ENCODE data around the gene RNASE7.

Gene RNASE7

DNA sequence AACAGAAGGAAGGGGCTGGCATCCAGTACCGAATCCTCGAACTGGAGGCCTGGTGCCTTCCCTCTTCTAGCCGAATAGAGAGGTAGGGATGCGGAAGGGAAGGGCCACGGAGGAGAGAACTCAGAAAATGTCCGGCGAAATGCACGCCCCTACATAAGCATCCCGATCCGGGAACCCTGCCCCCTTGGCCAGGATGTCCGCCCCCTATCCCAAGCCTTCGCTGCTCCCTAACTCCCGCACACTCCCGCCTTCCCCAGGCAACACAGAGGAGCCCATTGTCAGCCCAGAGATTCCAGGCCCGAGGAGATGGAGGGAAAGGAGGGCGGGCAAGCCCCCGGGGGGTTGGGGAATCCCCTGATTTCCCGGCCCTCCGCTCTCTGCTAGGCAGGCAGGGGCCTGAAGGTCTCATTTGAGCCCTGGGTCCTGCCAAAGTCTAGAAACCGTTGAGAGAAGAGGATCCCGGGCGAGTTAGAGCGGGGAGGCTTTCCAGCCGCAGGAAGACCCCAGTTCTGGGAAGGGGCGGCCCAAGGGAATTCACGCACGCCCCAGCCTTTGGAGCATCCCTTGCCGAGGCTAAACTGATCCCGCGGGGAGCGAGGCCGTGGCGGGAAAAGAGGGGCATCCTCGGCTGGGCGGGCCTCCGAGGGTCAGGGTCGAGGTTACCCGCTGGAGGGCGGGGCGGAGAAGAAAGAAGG is 27.4 kb downstream of the RNASE7 start:
- peak; percentile 42 for DNase-seq (ENCODE audit: low spot score)

DNA sequence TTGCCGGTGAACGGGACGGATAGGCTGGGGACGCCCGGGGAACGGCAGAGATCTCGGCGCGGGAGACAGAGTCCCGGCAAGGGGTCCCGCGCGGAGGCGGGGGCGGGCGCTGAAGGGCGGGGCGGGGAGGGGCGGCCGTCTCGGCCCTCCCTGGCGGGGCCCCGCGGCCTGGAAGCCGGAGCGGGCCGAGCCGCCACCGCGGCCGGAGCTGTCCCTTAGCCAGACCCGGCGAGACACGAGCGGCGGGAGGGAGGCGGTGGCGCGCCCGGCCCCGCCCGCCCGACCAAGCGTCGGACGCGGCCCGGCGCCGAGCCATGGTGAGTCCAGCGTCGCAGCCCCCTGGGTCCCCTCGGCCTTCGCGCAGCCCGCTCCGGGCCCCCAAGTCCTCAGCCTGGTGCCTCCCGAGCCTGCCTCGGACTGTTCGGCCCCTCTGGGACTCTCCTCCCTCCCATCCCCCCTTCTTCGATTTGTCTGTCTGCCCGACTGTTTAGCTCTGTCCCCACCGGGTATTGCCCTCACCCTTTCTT is 28.0 kb downstream of the RNASE7 start, which contains the start of gene ARHGEF40:
Gene ARHGEF40 (plus strand): TSS at position 222 of the 527 bp plus-strand sequence. CDS start 93 bp downstream, at position 315.
- DNase-seq (ENCODE audit: low spot score) = peak; percentile 86

DNA sequence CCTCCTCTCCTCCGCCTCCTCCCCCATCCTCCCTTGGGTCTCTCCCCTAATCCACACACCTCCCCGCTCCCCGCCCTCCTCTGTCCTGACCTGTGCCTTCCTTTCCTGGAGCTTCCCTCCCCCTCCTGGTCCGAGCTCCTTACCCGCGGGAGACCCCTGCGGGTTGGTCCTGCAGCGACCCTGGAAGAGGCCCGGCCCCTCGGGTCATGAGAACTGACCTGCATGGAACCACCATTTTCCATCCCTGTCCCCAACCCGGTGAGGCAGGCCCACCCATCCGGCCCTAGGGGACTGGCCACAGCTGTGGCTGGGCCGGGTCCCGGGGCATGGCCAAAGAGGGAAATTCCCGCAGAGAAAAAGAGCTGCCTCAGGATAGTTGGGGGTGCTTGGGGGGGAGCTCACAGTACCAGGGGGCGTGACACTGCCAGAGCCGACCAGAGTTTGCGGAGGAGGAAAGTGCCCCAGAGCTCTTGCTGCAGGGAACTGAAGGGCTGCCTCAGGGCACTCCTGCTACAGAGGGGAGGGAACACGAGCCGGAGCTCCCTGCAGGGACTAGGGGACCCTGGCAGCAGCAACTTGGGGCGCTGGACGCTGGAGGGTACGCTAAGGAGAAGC is 28.6 kb downstream of the RNASE7 start:
- peak; percentile 51 for DNase-seq (ENCODE audit: low spot score)

DNA sequence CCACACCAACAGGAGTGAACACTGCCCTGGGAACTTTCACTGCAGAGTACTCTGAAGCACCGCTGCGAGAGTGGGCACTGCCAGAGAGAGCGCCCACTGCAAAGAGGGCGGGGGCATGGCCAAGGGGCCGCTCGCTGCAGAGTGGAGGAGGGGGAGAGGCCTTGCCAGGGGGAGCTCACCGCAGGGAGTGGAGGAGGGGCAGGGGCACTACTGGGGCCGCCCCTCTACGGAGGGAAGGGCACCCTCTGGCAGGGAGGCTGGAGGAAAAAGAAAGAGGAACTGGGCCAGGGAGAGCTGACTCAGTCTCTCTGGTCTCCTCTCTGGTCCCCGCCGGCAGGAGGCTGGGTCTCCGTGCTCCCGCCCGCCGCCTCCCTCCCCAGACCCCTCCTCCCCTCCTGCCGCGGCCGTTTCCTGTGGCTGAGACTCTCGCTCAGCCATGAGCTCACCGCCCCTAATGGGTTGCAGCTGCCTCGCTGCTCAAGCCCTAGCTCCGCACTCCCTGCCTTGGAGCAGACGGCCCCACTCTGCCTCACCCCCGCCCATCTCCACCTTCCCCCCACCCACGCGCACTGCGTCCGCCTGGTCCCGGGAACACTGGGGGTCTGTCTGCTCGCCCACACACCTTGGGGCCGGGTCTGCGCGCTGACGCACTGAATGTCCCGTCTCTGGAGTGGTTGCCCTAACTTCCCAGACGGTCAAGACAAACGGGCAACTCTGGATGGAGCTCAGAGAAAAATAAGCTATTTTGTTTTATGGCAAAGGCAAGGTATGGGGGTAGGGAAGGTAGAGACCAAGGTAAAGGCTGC is 29.3 kb downstream of the RNASE7 start:
- DNase-seq (ENCODE audit: low spot score) = peak; percentile 95

DNA sequence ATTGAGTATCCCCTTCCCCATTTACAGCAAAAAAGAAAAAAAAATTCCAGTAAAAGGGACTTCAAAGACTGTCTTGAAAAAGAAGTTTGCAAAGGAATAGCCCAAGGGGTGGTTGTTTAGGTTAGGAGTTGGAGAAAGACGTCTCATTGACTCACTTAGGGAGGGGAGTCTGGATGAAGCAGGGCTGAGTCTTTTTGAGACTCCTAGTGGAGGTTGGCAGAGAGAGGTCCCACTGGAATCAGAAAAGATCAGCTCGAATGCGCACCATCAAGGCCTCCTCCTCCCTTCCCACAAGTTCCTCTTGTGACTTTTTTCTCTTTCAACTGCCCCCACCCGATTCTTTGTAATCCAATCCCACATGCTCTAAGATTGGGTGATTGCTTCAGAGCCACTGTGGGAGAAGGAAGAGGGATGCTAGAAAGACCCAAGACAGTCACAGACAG is 29.9 kb downstream of the RNASE7 start:
- DNase-seq (ENCODE audit: low spot score) = peak; percentile 74

DNA sequence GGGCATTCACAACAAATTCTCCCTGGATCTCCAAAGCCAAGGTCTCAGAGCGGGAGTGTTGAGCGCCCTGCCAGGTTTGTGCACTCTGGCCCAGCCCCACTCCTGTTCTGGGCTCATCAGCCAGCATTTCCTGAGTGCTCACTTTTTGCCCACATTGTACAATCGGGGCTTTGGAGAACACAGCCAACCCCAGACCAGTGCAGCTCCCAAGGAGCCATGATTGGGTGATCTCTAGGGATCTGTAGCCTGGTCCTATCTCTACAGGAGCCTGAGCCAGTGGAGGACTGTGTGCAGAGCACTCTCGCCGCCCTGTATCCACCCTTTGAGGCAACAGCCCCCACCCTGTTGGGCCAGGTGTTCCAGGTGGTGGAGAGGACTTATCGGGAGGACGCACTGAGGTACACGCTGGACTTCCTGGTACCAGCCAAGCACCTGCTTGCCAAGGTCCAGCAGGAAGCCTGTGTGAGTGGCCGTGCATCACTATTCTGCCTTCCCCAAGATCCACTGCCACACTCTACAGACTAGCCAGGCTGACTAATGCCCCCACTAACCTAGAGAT is 30.7 kb downstream of the RNASE7 start:
- no peak for DNase-seq (ENCODE audit: low spot score)

DNA sequence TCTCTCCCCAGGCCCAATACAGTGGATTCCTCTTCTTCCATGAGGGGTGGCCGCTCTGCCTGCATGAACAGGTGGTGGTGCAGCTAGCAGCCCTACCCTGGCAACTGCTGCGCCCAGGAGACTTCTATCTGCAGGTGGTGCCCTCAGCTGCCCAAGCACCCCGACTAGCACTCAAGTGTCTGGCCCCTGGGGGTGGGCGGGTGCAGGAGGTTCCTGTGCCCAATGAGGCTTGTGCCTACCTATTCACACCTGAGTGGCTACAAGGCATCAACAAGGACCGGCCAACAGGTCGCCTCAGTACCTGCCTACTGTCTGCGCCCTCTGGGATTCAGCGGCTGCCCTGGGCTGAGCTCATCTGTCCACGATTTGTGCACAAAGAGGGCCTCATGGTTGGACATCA is 31.8 kb downstream of the RNASE7 start:
- no peak for DNase-seq (ENCODE audit: low spot score)

DNA sequence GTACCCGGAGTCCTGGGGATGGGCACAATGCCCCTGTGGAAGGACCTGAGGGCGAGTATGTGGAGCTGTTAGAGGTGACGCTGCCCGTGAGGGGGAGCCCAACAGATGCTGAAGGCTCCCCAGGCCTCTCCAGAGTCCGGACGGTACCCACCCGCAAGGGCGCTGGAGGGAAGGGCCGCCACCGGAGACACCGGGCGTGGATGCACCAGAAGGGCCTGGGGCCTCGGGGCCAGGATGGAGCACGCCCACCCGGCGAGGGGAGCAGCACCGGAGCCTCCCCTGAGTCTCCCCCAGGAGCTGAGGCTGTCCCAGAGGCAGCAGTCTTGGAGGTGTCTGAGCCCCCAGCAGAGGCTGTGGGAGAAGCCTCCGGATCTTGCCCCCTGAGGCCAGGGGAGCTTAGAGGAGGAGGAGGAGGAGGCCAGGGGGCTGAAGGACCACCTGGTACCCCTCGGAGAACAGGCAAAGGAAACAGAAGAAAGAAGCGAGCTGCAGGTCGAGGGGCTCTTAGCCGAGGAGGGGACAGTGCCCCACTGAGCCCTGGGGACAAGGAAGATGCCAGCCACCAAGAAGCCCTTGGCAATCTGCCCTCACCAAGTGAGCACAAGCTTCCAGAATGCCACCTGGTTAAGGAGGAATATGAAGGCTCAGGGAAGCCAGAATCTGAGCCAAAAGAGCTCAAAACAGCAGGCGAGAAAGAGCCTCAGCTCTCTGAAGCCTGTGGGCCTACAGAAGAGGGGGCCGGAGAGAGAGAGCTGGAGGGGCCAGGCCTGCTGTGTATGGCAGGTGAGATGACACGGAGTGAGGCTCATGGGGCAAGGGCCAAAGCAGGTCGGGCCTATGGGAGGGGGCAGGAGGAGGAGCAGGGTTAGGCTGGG is 32.5 kb downstream of the RNASE7 start:
- DNase-seq (ENCODE audit: low spot score) = no peak

DNA sequence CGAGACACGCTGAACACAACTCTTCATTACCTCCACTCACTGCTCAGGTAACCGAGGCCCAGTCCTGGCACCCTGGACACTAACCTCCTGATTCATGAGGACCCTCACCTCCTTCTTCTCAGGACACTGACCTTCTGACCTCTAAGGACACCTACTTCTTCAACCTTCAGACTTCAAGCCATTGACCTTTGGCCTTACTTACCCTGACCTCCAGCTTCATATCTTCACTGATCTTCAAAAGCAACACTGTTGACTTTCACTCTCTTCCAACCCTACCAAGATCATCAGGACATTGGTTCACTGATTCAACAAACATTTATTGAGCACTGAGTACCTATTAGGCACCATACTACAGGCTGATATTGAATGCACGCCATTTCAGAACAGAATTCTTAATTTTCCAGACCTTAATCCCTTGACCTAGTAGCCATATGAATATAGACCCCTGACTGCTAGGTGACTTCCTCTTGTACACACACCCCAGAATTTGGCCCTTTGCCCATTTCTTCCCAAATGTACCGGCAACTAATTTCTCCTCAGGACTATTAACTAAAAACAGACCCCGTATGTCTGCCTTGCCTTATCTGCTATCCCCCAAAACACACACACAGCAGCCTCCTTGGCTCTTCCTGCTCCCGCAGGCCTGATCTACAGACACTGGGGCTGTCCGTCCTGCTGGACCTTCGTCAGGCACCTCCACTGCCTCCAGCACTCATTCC is 33.7 kb downstream of the RNASE7 start:
- no peak for DNase-seq (ENCODE audit: low spot score)

DNA sequence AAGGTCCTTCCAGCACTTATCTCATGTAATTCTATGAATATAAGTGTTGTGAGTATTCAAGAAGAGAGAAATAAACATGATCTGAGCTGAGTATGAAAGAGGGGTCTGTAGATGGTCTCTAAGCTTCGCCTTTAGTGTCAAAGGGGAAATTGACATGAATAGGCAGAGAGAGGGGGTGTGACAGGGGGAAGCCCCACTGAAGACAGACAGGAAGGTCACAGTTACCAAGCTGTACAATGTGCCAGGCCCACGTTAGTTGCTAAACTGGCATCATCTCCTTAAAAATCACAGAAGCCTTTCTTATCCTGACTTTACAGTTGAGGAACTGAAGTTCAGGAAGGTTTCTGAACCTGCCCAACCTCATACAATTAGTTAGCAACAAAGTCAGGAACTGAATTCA is 35.5 kb downstream of the RNASE7 start:
- no peak for DNase-seq (ENCODE audit: low spot score)

DNA sequence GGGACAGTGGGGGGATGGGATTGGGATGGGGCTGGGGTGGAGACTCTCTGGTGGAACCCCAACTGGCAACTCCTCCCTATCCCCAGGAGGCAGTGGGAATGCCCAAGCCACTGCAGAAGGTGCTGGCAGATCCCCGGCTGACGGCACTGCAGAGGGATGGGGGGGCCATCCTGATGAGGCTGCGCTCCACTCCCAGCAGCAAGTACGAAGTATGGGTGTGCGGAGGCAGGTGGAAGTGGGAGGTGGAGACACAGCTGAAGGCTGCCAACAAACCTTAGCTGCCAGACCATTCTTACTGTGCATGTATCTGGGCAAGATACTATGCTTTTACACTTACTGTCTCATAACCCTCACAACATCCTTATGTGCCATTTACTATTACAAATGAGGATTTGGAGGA is 36.1 kb downstream of the RNASE7 start:
- no peak for DNase-seq (ENCODE audit: low spot score)

DNA sequence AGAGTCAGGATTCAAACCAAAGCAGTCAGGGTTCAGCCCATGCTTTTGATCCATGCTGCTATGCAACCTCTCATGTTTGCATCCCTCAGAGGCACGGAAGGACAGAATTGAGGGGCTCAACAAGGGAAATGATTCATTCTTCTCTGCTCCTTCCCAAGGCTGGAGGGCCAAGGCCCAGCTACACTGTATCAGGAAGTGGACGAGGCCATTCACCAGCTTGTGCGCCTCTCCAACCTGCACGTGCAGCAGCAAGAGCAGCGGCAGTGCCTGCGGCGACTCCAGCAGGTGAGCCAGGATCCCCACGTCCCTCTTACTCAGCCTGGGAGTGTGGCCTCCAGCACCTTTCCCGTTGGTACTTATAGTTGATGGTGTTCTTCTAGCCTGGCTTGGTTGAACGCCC is 36.6 kb downstream of the RNASE7 start:
- no peak for DNase-seq (ENCODE audit: low spot score)

DNA sequence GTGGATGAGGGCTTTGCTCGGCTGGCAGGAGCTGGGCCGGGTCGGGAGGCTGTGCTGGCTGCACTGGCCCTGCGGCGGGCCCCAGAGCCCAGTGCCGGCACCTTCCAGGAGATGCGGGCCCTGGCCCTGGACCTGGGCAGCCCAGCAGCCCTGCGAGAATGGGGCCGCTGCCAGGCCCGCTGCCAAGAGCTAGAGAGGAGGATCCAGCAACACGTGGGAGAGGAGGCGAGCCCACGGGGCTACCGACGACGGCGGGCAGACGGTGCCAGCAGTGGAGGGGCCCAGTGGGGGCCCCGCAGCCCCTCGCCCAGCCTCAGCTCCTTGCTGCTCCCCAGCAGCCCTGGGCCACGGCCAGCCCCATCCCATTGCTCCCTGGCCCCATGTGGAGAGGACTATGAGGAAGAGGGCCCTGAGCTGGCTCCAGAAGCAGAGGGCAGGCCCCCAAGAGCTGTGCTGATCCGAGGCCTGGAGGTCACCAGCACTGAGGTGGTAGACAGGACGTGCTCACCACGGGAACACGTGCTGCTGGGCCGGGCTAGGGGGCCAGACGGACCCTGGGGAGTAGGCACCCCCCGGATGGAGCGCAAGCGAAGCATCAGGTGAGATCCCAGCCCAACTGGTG is 39.5 kb downstream of the RNASE7 start:
- DNase-seq (ENCODE audit: low spot score) = no peak

DNA sequence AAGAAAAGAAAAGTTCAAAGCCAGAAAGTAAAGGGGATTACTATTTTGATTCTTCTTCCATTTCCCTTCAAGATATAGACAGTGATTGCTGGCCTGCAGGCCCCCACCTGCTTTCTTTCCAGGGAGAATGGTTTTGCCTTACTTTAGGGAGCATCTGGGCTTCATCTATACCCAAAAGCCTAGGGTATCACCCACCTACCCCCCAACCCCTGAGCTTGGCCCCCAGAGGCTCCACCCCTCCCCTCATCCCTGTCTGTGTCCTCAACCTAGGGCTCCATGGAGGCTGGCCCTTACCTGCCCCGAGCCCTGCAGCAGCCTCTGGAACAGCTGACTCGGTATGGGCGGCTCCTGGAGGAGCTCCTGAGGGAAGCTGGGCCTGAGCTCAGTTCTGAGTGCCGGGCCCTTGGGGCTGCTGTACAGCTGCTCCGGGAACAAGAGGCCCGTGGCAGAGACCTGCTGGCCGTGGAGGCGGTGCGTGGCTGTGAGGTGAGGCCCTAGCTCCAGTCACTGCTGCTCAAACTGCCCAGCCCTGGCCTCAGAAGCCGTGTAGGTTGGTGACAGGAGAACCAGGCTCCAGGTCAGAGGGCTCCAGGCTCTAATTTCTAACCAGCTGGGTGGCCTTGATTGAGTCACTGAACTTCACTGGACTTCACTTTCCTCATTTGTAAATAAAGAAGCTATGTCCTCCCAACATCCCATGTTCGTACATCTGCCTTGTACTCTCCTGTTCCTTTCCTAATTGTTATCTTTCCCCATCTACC is 41.6 kb downstream of the RNASE7 start:
- DNase-seq (ENCODE audit: low spot score) = no peak

DNA sequence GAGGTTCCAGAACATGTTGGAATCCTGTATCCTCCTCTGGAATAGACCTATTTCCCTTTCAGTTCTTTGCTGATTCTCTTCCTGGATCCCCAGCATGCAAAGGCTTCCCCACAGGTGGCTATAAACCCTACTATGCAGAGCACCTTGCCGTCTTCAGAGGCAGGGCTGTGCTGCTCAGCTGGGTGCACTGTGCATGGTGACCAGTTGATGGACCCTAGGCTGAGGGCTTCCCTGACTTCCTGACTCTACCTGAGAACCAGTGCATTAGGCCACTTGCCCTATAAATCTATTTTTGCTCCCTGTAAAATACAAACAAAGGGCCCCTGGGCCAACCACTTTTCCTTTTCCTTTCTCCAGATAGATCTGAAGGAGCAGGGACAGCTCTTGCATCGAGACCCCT is 42.2 kb downstream of the RNASE7 start:
- no peak for DNase-seq (ENCODE audit: low spot score)

DNA sequence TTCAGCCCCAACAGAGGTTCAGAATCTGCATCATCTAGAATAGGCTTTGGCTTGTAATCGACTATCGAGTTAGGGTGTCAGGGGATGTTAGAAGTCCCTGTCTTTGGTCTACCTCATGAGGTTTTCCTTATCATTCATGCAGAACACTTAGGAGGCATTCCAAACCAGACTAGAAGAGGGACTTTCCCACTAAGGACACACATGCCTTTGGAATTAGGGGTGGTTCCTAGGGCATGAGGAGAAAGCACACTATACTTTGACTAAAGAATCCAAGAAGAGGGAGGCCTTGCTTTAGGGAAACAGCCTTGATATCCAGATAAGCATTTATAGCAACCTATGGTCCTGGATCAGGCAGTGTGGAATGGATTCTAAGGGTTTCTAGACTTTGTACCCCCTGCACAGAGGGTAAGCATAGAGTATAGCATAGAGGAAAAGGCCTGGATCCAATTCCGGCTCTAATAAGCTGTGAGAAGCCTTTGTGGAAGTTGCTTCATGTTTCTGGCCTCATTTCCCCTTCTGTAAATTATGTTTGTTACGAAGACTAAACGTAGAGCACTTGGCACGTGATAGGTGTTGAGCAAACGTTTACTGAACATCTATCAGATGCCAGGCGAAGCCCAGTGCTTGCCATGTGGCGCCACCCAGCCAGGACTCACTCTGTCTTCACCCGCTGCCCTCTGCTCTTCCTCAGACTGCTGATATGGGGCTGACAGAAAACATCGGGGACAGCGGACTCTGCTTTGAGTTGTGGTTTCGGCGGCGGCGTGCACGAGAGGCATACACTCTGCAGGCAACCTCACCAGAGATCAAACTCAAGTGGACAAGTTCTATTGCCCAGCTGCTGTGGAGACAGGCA is 43.1 kb downstream of the RNASE7 start:
- DNase-seq (ENCODE audit: low spot score) = peak; percentile 69

DNA sequence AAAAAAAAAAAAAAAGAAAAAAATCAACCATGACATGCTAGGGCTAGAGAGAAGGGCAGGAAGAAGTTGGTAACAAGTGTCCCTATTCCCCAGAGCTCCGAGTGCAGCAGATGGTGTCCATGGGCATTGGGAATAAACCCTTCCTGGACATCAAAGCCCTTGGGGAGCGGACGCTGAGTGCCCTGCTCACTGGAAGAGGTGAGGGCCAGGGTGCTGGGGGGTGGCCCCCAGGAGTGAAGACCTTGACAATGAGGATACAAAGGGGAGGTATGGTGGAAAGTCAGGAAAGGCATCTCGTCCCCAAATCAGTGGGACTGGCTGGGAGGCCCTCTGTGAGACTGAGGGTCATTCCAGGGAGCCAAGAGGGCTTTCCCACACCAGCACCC is 44.7 kb downstream of the RNASE7 start:
- no peak for DNase-seq (ENCODE audit: low spot score)

DNA sequence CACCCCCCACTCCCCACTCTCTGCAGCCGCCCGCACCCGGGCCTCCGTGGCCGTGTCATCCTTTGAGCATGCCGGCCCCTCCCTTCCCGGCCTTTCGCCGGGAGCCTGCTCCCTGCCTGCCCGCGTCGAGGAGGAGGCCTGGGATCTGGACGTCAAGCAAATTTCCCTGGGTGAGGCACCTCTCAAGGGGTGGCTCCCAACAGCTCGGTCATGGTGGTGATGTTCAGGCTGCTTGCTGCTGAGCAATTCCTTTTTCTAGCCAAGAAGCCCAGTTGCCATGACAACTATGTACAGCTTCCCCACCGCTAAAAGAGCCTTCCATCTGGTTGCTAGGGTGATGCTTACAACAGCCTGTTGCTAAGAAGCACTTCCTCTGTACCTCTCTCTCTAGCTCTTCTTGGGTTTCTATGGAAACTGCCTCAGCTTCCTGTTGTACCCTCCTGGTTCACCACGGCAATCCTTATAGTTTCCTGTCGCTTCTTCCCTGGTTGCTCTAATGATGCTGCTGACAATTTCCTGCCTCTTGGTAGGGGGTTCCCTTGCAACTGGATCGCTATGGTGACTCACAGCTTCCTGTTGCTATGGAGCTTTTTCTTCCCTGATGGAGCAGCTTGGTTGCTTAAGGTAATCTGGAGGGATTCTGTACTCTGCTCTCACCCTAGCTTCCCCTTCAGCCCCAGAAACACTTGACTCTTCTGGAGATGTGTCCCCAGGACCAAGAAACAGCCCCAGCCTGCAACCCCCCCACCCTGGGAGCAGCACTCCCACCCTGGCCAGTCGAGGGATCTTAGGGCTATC is 45.3 kb downstream of the RNASE7 start:
- peak; percentile 87 for DNase-seq (ENCODE audit: low spot score)

Data from AG20443 (cell line).